ENCODE results near the gene DNAH11.
A peak's percentile ranks its signal among the peaks of the same experiment; 100 is the strongest.
"Not testable (repeated sequence)": the region's sequence is repeated elsewhere in the genome, so short reads cannot be mapped to it uniquely, and the experiment has no call there.

The DNAH11 gene

DNA sequence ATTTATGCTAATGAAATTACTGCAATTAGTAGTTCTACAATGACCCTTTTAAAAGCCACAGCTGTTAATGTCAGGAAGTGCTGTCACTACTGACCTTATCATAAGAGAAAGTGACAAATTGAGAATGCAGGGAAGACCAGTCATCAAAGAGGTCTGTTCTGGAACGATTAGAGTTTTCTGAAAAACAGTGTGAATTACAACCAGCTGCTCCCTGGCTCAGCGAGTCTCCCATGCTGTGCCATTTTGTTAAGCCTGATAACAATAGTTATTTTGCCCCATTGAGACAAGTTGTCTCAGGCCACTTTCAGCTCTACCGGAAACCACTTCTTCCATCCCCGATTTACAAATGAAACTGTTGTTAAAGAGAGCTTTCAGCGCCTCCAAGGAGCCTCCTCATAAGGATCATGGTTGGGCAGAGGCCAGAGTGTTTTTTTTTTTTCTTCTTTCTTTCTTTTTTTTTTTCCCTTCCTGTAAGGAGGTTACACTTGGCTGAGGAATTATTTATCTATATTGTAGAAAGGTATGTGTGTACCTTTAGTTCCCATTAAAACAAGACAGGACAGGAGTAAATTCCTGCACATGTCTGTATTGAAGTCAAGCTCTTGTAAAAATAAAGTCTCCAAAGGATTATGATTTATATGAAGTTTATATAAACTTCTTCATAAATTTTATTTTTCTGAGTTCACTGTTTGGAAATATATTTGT is 229.2 kb downstream of the DNAH11 start:
- no peak for DNase-seq (ENCODE audit: low read depth)

DNA sequence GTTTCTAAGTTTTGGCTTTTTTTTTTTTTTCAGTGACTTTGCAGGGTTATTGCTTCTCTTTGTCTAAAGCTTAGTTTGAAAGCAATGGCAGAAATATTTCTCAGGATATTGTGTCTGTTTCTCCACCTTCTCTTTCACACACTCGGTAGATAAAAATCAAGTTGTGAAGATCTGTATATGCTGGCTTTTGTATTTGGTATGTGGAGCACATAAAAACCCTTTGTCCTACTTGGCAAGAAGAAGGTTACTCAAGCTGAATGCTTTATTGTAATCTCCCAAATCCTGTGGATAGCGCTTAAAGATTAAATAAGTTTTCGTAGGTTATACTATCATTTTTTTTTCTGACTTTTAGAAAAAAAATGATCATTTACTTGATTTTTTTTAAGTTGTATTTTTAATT is 230.5 kb downstream of the DNAH11 start:
- no peak for DNase-seq (ENCODE audit: low read depth)

DNA sequence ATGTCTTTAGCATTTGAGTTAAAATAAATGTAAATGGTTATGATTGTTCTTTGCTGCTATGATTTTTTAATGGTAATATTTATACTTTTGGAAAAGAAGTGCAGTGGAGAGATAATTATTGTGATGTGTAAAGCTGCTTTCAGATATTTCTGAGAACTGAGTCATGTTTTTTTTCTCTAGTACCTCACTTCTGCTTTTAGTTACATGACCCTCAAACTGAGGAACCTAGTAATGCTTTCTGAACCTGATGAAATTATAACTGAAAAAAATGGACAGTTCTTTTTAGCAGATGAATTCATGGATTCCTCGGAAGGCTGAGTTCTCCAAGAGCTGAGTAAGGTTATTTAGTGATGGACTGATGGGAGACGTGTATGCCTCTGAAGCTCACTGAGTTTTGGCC is 235.1 kb downstream of the DNAH11 start:
- no peak for DNase-seq (ENCODE audit: low read depth)

DNA sequence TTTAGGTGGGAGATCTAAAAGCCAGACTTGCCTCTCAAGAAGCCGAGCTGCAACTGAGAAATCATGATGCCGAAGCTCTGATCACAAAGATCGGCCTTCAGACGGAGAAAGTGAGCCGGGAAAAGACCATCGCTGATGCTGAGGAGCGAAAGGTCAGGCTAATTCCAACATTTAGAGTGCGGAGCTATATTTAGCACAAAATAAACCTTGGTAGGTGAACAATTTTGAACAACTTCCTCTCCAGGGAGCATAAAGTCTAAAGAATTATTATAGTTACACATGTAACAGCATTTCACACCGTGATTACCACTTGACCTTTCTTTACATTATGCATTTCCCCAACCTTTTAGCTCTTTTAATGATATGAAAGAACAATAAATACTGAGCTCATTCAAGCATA is 236.1 kb downstream of the DNAH11 start:
- no peak for DNase-seq (ENCODE audit: low read depth)

DNA sequence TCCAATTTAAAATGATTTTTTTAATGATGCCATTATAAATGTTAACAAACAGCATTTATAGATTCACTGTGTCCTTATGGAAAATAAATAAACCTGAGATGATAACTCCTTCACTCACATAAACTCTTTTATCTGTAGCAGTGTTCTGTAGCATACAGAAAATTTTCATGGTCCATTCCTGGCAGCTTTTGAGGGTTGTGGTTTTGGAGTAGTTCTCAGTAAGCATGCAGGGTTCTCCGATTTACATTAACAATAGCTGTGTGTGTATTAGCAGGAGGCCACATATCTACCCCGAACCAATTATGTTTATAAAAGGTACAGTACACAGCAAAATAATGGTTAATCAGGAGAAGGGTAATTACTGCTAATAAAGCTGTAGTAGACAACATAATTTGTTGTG is 240.2 kb downstream of the DNAH11 start:
- no peak for DNase-seq (ENCODE audit: low read depth)

DNA sequence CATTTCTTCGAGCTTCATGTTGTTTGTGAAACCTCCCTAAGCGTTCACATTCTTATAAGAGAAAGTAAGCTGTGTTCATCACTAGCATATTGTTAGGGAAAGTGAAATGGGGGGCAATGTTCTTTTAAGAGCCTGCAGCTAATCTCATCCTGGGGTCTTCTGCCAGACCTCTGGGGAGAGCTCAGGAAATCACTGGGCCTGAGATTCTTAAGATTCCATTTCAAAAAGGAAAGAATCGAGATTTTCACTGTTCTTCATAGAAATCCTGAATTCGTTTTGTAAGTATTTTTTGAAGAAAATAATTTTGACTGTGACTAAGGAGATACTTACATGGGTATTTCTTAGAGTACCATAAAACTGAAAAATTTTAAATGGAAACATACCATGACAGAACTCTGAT is 242.2 kb downstream of the DNAH11 start:
- DNase-seq (ENCODE audit: low read depth) = no peak

DNA sequence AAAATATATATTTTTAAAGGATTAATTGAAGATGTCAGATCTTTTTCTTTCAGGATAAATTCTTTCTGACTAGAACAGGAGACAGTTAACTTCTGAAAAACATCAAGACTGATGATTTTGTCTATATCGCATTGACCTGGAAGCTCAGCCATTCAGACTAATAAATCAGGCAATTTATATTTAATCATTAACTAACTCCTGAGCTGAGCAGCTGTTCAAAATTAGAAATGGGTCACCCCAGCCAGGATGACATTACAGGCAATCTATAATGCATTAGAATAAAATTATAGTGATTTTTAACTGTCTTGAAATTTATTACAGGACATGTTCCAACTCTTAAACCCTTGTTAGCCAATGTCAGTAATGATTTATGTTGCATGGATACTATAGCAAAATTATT is 263.0 kb downstream of the DNAH11 start:
- no peak for DNase-seq (ENCODE audit: low read depth)

DNA sequence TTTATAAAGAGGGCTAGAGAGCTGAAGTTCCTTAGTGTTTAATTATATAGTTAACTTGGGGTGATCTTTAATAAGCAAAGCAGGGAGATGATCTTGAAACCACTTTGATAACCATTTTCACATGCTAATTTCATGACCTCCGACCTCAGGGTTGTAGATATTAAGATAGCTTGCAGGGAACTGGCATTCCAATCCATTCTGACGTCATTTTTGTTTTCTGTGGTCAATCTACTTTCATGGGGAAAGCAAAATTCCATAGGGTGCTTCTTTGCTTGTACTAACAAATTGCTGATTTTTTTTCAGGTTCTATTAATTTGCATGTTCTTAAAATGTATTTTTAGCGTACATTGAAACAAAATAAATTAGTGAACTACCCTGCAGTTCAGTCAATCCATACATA is 263.5 kb downstream of the DNAH11 start:
- no peak for DNase-seq (ENCODE audit: low read depth)

DNA sequence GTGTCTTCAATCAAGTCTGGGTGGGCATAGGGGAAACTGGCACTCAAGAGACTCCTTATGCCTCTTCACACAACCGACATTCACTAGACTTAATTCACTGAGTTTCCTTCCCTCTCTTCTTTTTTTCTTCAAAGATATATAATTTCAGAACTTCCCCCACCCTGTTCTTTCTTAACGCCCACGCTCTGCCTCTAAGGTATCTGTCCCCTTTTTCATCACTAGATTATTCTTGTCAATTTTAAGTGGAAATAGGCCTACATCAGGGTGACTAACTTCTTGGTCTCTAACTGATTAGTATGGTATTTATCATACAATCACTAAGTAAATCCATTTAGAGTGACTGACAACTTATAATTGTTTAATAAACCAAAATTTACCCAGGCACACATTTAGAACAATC is 276.2 kb downstream of the DNAH11 start:
- DNase-seq (ENCODE audit: low read depth) = no peak

DNA sequence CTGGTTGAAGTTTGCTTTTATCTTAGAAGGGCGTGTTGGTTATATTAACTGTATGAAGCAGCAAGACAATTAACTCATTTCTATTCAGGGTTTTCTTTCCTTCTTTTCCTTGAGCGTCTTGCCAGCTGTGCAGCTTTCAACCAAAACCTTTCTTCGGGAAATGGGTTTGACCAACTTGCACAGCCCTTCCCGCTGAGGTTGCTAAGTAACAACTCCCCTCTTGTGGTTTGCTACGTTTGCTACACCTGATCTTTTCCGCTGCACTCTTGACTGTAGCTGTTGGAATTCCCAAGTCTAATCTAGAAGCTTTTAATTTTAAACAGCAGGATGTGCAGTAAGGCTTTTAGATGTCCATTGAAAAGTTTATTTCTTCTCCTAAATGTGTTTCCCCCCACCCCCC is 286.0 kb downstream of the DNAH11 start:
- no peak for DNase-seq (ENCODE audit: low read depth)

DNA sequence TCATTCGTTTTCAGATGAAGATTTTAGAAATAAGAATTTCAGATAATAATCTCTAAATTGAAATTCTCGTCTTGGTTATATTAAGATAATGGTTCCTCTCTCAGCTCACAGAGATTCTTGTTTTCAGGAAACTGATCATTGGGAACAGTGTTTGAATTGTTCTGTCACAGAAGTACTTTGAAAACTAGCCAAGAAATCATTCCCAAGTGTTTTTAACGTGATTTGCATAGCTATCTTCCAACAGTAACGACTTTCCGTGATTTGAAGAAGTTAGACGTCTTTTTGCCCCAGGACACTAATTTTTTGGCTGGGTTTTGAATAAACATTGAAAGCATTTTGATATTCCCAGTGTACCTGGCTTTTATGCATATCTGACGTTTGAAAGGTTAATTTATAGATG is 286.9 kb downstream of the DNAH11 start:
- no peak for DNase-seq (ENCODE audit: low read depth)

DNA sequence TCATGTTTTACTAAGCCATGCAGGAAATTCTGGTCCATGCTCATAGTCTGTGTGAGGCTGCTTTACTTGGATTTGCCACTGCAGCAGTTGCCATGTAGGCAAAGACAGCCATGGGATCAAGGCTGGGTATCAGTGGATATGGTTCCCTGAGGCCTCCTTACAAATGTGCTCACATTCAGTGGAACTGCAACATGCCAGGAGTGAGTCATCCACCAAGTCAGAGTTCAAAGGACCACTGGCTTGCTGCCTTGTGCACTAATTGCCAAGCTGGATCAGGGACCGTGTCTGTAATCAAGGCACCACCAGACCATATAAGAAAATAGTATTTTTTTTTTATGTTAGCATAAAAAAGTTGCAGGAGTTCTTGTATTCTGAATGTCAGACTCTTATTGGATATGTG is 301.9 kb downstream of the DNAH11 start:
- DNase-seq (ENCODE audit: low read depth) = no peak

DNA sequence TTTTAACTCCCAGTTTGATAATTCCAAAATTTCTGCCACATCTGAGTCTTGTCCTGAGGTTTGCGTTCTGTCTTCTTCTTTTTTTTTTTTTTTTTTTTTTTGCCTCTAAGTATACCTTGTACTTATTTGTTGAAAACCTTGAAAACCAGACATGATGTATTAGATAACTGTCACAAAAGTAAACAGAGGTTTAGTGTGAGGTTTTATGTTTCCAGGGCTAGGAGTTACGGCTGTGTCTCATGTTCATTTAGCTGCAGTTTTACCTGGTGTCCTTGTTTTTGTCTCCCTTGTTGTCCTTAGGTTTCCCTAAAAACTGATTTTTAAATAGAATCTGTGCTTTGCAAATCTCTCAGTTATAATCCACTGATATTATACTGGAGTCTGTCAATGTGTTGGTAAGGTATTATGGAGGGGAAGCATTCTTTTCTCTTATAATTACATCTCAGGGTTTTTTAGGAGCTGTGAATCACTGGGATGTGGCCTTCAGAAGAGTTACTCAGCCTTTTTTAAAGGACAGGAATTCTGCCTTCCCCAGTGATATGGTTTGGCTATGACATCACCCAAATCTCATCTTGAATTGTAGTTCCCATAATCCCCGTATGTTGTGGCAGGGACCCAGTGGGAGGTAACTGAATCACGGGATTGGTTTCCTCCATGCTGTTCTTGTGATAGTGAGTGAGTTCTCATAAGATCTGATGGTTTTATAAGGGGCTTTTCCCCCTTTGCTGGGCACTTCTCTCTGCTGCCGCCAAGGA is 307.9 kb downstream of the DNAH11 start:
- DNase-seq (ENCODE audit: low read depth) = peak; percentile 22

DNA sequence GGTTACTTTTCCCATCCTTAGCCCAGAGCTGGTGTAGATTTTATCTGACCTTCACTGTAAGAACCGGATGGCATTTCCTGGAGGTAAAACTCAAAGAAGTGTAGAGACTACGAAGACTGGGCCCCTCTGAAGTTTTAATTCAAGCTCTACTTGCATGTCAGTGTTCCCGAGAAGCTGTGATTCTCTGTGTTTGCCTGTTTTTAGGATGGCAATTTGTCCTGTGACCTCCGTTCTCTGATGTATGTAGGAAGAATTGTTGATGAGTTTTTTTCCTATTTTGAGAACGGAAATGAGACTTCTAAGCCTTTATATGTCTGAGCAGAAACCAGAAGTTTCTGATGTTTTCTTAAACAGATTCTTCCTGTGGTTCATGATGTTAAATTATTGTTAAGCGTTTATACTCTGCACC is 308.7 kb downstream of the DNAH11 start:
- DNase-seq (ENCODE audit: low read depth) = no peak

DNA sequence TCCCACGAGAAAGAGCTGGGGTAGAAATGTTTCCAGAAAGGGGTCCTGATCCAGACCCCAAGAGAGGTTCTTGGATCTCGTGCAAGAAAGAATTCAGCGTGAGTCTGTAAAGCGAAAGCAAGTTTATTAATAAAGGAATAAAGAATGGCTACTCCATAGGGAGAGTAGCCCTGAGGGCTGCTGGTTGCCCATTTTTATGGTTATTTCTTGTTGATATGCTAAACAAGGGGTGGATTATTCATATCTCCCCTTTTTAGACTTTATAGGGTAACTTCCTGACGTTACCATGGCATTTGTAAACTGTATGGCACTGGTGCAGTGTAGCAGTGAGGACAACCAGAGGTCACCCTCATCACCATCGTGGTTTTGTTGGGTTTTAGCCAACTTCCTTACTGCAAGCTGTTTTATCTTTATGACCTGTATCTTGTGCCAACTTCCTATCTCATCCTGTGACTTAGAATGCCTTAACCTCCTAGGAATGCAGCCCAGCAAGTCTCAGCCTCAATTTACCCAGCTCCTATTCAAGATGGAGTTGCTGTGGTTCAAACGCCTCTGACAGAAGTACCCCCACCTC is 322.9 kb downstream of the DNAH11 start:
- not testable (repeated sequence) for DNase-seq (ENCODE audit: low read depth)

DNA sequence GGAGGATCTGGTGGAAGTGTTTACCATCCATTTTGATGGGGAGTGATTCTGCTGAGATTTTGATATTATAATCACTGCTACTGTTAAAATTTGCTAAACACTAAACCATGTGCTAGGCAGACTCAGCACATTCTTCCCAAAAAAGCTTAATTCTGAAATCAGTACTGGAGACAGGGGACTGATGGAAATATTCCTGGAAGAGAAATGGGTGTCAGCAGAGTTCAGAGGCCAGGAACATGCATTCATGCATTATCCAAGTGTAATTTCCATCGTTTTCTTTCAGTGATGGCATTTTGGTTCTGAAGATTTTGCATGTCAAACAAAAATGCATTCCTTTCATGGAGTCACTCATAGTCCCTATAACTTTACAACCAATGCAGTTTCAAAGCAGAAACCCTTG is 323.9 kb downstream of the DNAH11 start:
- no peak for DNase-seq (ENCODE audit: low read depth)

DNA sequence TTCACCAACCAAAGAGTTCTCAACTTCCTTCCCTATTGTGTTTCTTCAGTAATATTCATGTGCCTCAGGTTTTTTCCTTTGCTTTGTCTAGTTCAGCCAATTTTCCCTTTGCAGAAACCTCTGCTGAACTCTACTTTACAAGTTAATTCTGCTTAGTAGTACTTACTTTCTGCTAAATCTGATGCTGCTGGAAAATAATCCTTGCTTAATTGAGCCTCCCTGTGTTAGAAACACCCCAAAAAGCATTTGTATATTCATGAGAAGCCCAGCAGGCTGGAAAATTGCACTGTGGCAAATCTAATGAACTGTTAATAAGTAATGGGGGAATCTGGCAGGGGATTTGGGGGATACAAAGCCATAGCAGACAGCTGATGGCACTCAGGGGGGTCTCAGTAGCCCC is 324.4 kb downstream of the DNAH11 start:
- DNase-seq (ENCODE audit: low read depth) = no peak

DNA sequence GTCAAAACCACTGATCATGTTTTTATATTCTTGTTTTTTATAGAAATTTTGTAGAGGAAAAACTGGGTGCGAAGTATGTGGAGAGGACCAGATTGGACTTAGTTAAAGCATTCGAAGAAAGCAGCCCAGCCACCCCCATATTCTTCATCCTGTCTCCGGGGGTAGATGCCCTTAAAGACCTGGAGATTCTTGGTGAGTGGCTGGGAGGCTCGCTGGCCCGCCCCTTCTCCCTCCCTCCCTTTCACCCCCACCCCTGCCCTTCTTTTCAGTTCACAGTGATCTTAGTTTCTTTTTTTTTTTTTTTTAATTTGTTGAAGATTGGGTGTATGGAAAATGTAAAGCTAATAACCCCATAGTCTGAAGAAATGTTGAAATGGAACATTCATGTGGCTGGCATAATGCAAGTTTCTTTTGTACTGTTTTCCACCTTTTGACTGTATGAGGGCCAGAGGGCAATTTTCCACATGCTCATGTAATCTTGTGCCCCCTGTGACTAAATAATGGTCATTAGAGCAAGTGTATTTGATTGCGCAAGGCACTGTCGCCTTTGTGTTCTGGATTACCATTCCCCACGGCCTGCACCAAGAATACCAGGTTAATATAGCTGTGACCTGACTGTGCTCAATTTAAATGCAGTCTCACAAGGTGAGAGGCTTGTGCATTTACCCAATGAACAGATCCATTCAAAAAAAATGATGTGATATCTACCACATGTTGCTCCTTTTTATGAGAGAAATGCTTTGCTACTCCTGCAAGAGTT is 325.2 kb downstream of the DNAH11 start:
- no peak for DNase-seq (ENCODE audit: low read depth)

DNA sequence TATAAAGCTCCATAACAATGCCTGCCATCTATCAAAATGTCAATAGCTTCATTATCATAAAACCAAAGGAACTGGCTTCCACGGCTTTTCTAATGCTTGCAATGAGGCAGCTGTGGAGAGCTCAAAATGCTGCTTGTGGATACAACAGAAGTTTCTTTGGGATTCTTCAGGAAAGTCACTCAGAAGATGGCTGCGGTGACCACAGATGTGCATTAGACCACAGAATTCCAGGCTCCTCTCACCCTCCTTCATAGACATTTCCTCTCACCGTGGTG is 325.7 kb downstream of the DNAH11 start:
- no peak for DNase-seq (ENCODE audit: low read depth)

DNA sequence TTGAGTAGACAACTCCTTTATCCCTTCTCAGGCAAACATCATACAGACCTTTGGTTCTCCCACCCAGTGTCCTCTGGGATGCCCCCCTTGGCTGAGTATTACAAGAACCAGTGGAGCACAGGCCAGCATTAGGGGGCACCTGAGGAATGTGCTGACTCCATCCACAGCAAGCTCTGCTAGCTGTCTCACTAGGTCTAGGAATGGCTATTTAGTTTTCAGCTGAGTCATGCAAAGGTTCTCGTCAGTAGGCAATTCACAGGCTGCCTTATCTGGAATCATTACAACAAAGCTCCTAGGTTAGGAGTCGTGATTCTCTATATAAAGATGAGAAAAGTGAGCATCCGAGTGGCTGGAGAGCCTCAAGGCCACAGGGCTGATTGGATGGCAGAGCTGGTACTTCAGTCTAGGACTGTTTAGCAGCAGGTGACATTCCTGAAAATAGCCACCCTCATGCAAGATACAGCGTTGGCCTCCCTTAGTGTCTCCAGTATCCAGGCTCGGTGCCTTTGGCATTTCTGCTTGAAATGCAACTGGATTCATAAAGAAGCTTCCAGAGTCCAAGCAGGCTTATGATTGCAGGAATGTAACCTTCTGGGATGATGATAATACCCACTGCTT is 327.1 kb downstream of the DNAH11 start:
- DNase-seq (ENCODE audit: low read depth) = no peak

DNA sequence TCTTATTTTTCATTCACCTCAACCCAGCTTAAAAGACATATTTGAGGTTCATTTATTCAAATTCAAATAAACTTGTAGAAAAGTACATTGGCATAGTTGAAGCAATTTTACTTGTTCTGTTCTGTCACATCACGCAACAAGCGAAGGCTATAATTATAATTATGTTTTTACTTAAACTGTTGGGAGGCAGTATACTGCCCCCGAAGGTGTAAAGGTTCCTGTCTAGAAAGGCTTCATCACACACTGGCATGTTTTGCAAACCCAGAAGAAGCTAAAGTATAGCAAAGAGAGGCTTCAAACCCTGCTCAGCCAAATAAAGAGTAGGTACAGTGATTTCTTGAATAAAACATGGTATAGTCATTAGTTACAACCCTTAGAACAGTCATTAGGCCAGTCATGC is 340.2 kb downstream of the DNAH11 start:
- no peak for DNase-seq (ENCODE audit: low read depth)

DNA sequence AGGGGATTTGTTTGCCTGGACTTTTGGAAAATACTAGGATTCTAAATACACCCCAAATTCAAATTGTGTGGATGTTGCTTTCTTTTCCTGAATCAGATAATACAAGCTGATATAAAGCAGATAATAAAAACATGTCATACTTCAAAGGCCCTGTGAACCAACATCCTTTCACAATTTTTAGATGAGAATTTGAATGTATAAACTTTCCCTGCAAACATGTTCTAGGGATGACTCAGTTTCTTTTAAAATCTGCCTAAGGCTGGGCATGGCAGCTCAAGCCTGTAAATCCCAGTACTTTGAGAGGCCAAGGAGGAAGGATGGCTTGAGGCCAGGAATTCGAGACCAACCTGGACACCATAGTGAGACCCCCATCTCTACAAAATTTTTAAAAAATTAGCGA is 340.7 kb downstream of the DNAH11 start:
- DNase-seq (ENCODE audit: low read depth) = not testable (repeated sequence)

DNA sequence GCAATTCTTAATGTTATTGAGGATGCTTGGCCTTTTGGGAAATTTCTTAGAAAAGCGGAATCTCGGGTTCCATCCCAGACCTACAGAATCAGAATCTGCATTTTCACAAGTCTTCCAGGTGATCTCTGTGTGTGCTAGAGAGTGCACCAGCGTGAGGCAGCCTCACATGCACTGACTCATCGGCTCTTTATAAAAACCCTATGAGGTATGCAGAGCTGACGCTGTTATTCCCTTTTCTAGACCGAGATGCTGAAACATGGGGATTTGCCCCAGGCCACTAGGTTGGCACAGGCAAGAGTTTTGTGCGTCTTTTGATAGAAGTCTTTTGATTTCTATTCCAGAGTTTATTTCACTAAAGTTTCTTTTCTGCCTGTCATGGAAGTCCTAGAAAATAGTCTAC is 341.7 kb downstream of the DNAH11 start:
- no peak for DNase-seq (ENCODE audit: low read depth)
